GM19328 (cell line): ENCODE data around the gene RAB3IL1.

ENCODE experiments used
- ATAC-seq: cut with Tn5 transposase; IDR thresholded peaks from one replicate; pipeline ENCODE4 v1.9.1; 2021; ENCODE audit warnings: mild to moderate bottlenecking, moderate library complexity; ENCODE audit not compliant: unreplicated experiment

The RAB3IL1 gene

GRCh38 chr11:61905801-61906521 is 11.4 kb downstream of the RAB3IL1 start:
- no peak for ATAC-seq

DNA sequence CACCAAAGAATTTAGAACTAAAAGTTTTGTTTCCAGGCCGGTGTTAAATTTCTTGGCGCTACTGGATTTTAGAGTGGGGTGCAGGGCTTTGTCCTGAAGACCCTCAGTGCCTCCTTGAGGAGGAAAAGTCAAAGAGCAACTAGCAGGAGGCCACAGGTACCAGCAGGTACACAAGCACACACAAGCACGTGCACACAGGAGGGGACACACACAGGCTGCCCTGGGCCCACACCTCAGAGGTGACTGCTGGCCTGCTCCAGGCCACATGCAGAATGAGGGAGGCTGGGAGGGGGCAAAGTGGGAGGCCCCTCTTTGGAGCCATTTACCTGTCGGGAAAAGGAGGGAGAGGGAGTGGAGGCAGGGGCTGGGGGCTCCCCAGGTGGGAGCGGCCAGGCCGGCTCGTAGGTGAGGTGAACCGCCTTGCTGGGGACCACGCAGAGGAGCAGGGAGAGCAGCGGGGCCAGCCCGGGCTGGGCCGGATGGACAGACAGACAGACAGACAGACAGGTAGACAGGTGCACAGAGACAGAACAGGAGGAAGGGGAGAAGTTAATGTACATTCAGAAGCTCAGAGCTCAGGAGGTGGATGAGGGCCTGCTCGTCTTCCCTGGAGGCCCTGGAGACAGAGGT is 12.2 kb downstream of the RAB3IL1 start:
- ATAC-seq: no peak

GRCh38 chr11:61904539-61905048 is 12.8 kb downstream of the RAB3IL1 start:
- no peak for ATAC-seq

DNA sequence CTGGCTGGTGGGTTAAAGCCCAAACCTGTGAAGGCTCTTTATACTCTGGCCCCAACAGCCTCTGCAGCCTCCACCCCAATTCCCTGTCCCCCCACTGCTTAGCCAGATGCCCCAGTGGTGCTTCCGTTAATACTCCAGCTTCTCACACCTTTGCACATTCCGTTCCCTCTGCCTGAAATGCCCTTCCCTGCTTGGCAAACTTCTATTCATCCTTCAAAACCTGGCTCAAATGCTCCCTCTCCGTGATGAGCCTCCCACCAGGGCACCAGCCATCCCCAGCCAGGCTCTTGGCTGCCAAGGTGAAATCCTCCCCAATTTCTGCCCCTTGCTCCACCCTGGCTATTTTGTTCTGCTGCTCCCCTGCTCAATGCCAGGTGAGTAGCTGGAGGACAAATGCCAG is 13.5 kb downstream of the RAB3IL1 start:
- no peak for ATAC-seq

DNA sequence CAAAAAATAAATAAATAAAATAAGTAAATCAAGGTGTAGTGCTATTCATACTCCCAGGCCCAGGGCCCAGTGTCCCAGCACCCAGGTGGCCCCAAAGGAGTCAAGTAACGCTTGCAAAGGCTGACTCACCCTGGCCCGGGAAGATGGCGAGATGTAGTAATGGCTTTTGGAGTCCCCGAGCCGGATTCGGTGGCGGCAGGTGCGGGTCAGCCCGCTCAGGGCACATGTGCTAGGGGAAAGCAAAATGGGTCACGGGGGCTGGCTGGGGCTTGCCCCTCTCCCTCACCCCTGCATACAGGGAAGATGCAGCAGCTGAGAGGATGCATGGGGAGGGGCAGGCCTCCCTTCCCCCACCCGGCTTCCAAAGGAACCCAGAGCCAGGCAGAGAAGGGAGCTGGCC is 15.1 kb downstream of the RAB3IL1 start:
- no peak for ATAC-seq

GRCh38 chr11:61901397-61901796 is 16.0 kb downstream of the RAB3IL1 start:
- no peak for ATAC-seq

DNA sequence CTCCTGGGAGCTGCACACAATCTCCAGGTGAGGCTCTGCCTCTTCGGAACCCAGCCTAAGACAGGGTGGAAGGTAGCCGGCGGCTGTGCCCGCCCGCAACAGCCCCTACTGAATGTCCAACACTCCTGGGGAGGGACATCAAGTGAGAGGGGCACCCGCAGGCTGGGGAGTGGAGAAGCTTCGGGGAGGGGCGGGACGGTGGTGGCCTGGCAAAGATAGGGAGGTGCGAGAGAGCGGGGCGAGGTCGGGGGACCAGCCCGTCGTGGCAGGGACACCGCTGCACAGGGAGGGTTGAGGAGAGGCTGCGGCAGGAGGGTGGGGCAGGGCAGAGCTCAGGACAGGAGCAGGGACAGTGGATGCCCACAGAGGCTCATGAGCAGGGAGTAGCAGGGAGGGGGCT is 17.1 kb downstream of the RAB3IL1 start:
- ATAC-seq: no peak

GRCh38 chr11:61899146-61899841 is 18.1 kb downstream of the RAB3IL1 start:
- no peak for ATAC-seq

DNA sequence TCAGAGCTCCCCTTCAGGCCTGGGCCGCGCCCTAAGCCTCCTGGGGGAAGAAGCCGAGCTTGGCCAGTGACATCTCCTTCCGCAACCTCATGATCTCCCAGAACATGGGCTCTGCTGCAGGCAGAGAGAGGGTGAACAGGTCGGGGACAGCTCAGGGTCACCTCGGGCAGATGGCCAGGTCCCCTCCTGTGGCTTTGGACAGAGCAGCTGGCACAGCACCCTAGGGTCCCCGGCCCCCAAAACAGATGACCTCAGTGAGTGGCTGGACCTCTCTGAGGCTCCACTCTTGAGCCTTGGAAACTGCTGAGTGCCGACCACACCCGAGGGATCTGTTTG is 19.2 kb downstream of the RAB3IL1 start:
- no peak for ATAC-seq

- ATAC-seq: no peak
These were observed 19.7 kb downstream of the RAB3IL1 start for GRCh38 chr11:61897387-61898246.

DNA sequence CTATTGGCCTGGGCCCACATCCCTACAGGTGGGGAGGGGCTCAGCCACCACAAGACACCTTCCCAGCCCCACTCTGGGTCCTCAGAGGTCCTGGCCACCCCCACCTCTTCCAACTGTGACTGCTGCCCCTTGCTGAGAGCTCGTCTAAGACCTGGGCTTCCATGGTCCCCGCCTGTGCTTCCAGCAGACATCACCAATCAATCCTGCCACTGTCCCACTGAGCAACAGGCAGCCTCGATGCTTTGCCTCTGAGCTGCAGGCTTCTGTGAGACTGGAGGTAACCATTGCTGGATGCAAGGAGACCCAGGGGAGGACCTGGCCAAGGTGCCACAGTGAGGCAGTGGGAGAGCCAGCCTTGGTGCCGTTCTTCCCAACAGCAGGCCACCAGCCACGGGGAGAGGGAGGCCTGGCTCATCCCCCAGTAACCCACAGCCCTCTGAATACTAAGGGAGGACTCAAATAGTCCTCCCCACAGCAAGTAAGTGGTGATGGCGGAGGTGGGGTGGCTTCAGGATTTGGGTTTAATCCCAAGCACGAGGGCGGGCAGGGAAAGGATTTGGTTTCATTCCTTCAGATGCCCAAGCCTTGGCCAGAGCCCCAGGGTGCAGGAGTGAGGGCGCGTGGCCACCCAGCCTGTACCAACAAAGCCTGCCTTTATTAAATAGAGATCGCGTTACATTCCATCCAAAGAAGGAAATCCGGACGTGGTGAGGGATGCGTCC is 20.5 kb downstream of the RAB3IL1 start:
- ATAC-seq: no peak

DNA sequence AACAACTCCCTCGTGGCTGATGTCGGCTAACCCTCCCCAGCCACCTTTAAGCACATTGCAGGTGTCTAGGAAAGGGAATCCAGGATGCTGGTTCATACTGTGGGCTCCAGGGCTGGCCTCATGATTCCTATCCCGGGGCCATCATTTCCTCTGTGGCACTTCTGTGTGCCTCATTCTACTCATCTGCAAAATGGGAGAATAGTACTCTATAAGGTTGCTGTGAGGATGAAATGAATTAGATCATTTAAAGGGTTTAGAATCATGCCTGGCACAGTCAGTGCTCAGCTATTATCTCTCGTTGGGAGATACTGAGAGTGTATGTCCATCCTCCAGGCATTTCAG is 21.7 kb downstream of the RAB3IL1 start:
- no peak for ATAC-seq

DNA sequence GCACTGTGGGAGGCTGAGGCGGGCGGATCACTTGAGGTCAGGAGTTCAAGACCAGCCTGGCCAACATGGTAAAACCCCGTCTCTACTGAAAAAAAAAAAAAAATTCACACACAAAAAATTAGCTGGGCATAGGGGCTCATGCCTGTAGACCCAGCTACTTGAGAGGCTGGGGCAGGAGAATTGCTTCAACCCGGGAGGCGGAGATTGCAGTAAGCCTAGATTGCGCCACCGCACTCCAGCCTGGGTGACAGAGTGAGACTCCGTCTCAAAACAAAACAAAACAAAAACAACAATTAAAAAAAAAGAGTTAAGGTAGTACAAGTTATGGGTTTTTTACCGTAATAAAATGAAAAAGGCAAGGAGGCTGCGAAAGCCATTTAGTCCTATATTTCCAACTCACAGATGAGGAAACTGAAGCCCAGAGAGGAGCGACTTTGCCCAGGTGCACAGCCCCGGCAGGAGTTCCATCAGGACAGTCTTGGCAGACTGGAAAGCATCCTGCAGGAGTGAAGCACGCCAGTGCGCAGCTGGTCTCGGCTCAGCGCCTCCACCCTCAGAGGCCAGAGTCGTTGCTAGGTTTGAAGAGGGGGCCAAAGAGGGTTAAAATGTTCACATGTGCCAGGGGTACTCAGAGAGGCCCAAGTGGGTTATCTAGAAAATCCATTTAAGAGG is 22.2 kb downstream of the RAB3IL1 start:
- no peak for ATAC-seq

- ATAC-seq: no peak
These were observed 23.4 kb downstream of the RAB3IL1 start for GRCh38 chr11:61893981-61894380.

DNA sequence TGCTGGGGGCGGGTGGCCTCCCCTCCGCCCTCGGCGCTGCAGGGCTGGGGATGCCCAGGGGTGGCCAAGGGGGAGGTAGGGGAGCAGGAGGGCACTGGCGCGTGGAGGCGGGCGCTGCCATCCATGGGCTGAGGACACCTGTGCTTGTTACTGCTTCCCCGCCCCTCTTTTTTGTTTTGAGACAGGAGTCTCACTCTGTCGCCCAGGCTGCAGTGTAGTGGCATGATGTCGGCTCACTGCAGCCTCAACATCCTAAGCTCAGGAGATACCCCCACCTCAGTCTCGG is 25.3 kb downstream of the RAB3IL1 start:
- ATAC-seq: peak; percentile 24

GRCh38 chr11:61891331-61892084 is 25.9 kb downstream of the RAB3IL1 start, which contains the start of gene FADS3:
Gene FADS3 (minus strand): TSS chr11:61891545. CDS start chr11:61891381, 164 bp downstream.
- ATAC-seq: peak; percentile 57

DNA sequence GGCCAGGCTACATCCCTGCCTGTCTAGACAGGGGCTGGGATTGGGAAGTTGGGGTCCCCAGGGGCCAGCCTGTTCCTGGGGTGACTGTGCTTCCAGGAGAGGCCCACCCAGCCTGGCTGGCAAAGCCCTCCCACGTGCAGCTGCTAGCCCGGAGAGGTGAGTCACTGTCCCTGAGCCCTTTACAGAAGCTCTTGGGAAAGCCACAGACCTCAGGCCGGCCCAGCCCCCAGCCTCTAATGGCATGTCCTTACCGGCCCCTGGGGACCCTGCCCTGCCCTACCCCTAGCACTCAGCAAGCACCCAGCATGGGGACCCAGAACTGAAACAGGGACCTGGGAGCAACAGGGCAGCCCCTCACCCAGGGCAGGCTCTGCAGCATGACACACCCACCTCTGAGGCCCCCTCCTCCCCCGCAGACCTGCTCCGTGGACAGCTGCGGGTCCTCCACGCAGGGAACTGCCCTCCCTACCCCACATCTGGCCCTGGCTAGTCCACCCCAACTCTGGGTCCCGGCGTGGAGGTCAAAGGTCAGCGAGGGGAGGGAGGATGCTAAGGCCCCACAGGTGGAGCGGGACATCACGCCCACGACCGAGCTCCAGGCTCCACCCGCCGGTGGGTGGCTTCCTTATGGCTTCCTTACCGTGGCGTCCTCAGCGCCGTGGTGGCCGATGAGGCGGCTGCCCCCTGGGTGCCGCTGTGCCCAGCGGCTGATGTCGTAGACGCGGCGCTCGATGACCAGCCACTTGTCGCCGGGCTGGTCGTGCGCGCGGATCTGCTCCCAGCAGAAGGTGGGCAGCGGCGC is 26.6 kb downstream of the RAB3IL1 start:
- ATAC-seq: peak; percentile 17

GRCh38 chr11:61889831-61890230 is 27.5 kb downstream of the RAB3IL1 start:
- ATAC-seq: no peak

- ATAC-seq: no peak
These were observed 28.8 kb downstream of the RAB3IL1 start for GRCh38 chr11:61888590-61888989.
